Uterus (tissue), 4 donors: ENCODE measurements around the gene PNPLA8. TPM values are rescaled to one million over a fixed set of nuclear protein-coding genes. Genes with fewer than 3 reads are reported as not detected.

Experiments
- DNase-seq, 2 donors: peaks; one replicate each; pipeline ENCODE4 v3.0.0-alpha.2; 2019 to 2020
- H3K27ac ChIP-seq, 2 donors: fragments of 200-600 bp; sonication (generic); 1 replicate in 1 of 2; 2 replicates in 1 of 2; pipeline ENCODE4 v1.5.1; 2016 to 2018
- H3K27me3 ChIP-seq, 2 donors: fragments of 200-600 bp; sonication (generic); one replicate each; pipeline ENCODE4 v1.5.1; 2018 to 2019; ENCODE audit warnings: control low read depth in 1 of 2
- H3K36me3 ChIP-seq, 2 donors: fragments of 200-600 bp; sonication (generic); one replicate each; pipeline ENCODE4 v1.5.1; 2019; ENCODE audit warnings: control low read depth in 1 of 2
- H3K4me1 ChIP-seq, 2 donors: fragments of 200-600 bp; sonication (generic); one replicate each; pipeline ENCODE4 v1.5.1; 2018 to 2019; ENCODE audit warnings: control low read depth in 1 of 2
- H3K4me3 ChIP-seq, 2 donors: fragments of 200-600 bp; sonication (generic); 1 replicate in 1 of 2; 2 replicates in 1 of 2; pipeline ENCODE4 v1.5.1; 2018 to 2019; ENCODE audit warnings: mild to moderate bottlenecking in 1 of 2
- H3K9me3 ChIP-seq, 2 donors: fragments of 200-600 bp; sonication (generic); one replicate each; pipeline ENCODE4 v1.5.1; 2019; ENCODE audit warnings: control low read depth in 1 of 2
- CTCF ChIP-seq, 4 experiments: fragments of 200-600 bp in 2 of 4; fragments of 450-650 bp in 2 of 4; sonication (generic) in 2 of 4; IDR thresholded peaks; one replicate each; pipeline ENCODE4 v1.5.1; 2016 to 2019; ENCODE audit warnings: antibody characterized with exemption in 4 of 4, mild to moderate bottlenecking in 2 of 4, moderate library complexity in 1 of 4
- POLR2A ChIP-seq, 2 donors: fragments of 450-650 bp; IDR thresholded peaks; one replicate each; pipeline ENCODE4 v1.6.1; 2016; ENCODE audit warnings: antibody characterized with exemption in 2 of 2, mild to moderate bottlenecking in 1 of 2, moderate library complexity in 1 of 2
- intact Hi-C: fragments of 100-400 bp; cut with DNase I; formaldehyde crosslinking; loops from one replicate; pipeline ENCODE4 v1.15.1; 2023; ENCODE audit warnings: low total_unique reads
- total RNA-seq, 4 donors: library from RNA; depleted of rRNA in 3 of 4; stranded (reverse); fragments of >200 nt in 3 of 4; gene quantifications; one replicate each; pipeline versions ENCODE4 v1.1.0 to v1.2.4, GENCODE V29; 2014 to 2023
- donor health status: DM: yes; HTN: yes; CAD: no.

The PNPLA8 gene
- total RNA-seq, 4 donors from 2014 or later: 31.4 to 57.1 (median 46.7) TPM

GRCh38 chr7:108459922-108460551 is 65.9 kb downstream of the PNPLA8 start:
- Histone ChIP-seq H3K27ac (no peak overlapping the region), H3K36me3 (no peaks in the 10 kb centered on the region), H3K4me1 (peaks cover 0 to 7% of the 10 kb centered on the region in 2 donors), H3K27me3 (peaks cover 0 to 3% of the 10 kb centered on the region in 2 donors), H3K9me3 (no peaks in the 10 kb centered on the region), H3K4me3 (no peak overlapping the region)
- TF ChIP-seq POLR2A (IDR thresholded peaks at IDR 0.05): no peak
- peak in 1 of 4 experiments; percentile 10 for TF ChIP-seq CTCF (IDR thresholded peaks at IDR 0.05)
- DNase-seq: no peak
- intact Hi-C loops: no loop called here

- intact Hi-C loops: no loop called here
- no peak for TF ChIP-seq POLR2A (IDR thresholded peaks at IDR 0.05)
- TF ChIP-seq CTCF (IDR thresholded peaks at IDR 0.05): no peak
- Histone ChIP-seq H3K4me1 (peaks cover 0 to 9% of the 10 kb centered on the region in 2 donors), H3K9me3 (no peaks in the 10 kb centered on the region), H3K4me3 (no peak overlapping the region), H3K27me3 (peaks cover 0 to 3% of the 10 kb centered on the region in 2 donors), H3K27ac (no peak overlapping the region), H3K36me3 (no peaks in the 10 kb centered on the region)
- no peak for DNase-seq
Measured at GRCh38 chr7:108457871-108458270, 68.1 kb downstream of the PNPLA8 start.

GRCh38 chr7:108456845-108457540 is 68.9 kb downstream of the PNPLA8 start:
- no peak for DNase-seq
- Histone ChIP-seq H3K36me3 (no peaks in the 10 kb centered on the region), H3K27ac (no peak overlapping the region), H3K4me3 (no peak overlapping the region), H3K27me3 (peaks cover 0 to 3% of the 10 kb centered on the region in 2 donors), H3K9me3 (no peaks in the 10 kb centered on the region), H3K4me1 (peaks cover 0 to 9% of the 10 kb centered on the region in 2 donors)
- intact Hi-C loops: no loop called here
- no peak for TF ChIP-seq POLR2A (IDR thresholded peaks at IDR 0.05)
- TF ChIP-seq CTCF (IDR thresholded peaks at IDR 0.05): no peak

GRCh38 chr7:108455998-108456677 is 69.8 kb downstream of the PNPLA8 start, which contains the start of gene NRCAM:
NRCAM (minus strand) TSS chr7:108456436; CDS start chr7:108240064, 216,372 bp downstream.
- Histone ChIP-seq H3K27ac (no peak within 1 kb of the TSS), H3K4me3 (peak within 1 kb of the TSS; percentile 19 to 34), H3K9me3 (no peaks in the 10 kb centered on the region), H3K27me3 (peaks cover 0 to 3% of the 10 kb centered on the region in 2 donors), H3K36me3 (no peaks in the 10 kb centered on the region), H3K4me1 (peaks cover 0 to 9% of the 10 kb centered on the region in 2 donors)
- peak in 1 of 2 donors; percentile 24 for DNase-seq
- no peak for TF ChIP-seq POLR2A (IDR thresholded peaks at IDR 0.05)
- no peak for TF ChIP-seq CTCF (IDR thresholded peaks at IDR 0.05)
- intact Hi-C loops: no loop called here
